RPMI7951 (cell line): ENCODE data around the gene SNX8. TPM values are rescaled to one million over a fixed set of nuclear protein-coding genes. Genes with fewer than 3 reads are reported as not detected.
"Not testable (repeated sequence)": the region's sequence is repeated elsewhere in the genome, so short reads cannot be mapped to it uniquely, and the experiment has no call there.

ENCODE experiments used
- DNase-seq: peaks from one replicate; pipeline ENCODE4 v3.0.0-alpha.2; 2012; ENCODE audit warnings: low read depth
- total RNA-seq: library from RNA; depleted of rRNA; stranded (reverse); fragments of >200 nt; shearing (Covaris generic); gene quantifications from 2 replicates; pipeline ENCODE4 v1.2.3, GENCODE V29; 2014

The SNX8 gene
- total RNA-seq, 1 experiment from 2014 or later: 8.9 TPM

GRCh38 chr7:2326951-2327350 is 12.7 kb upstream of the SNX8 start:
- no peak for DNase-seq

- DNase-seq: no peak
These were observed 10.9 kb upstream of the SNX8 start for GRCh38 chr7:2325162-2325561.

GRCh38 chr7:2321020-2321419 is 6.8 kb upstream of the SNX8 start:
- no peak for DNase-seq

- DNase-seq: no peak
These were observed 3.5 kb upstream of the SNX8 start for GRCh38 chr7:2317556-2318293.

GRCh38 chr7:2316578-2316977 is 2.3 kb upstream of the SNX8 start:
- no peak for DNase-seq

- no peak for DNase-seq
These were observed 1.5 kb upstream of the SNX8 start for GRCh38 chr7:2315787-2316186.

- DNase-seq: not testable (repeated sequence)
These were observed 802 bp upstream of the SNX8 start for GRCh38 chr7:2314956-2315530.

- peak; percentile 32 for DNase-seq
These were observed 612 bp downstream of the SNX8 start for GRCh38 chr7:2313450-2314208.

GRCh38 chr7:2312267-2312929 is 1.8 kb downstream of the SNX8 start:
- no peak for DNase-seq

- peak; percentile 96 for DNase-seq
These were observed 4.3 kb downstream of the SNX8 start for GRCh38 chr7:2309889-2310331.

GRCh38 chr7:2307690-2308107 is 6.5 kb downstream of the SNX8 start:
- no peak for DNase-seq

GRCh38 chr7:2306688-2307087 is 7.6 kb downstream of the SNX8 start:
- DNase-seq: no peak

- DNase-seq: not testable (repeated sequence)
These were observed 9.0 kb downstream of the SNX8 start for GRCh38 chr7:2305258-2305657.

GRCh38 chr7:2303520-2303919 is 10.7 kb downstream of the SNX8 start:
- not testable (repeated sequence) for DNase-seq

GRCh38 chr7:2302743-2303397 is 11.4 kb downstream of the SNX8 start:
- not testable (repeated sequence) for DNase-seq

- peak; percentile 41 for DNase-seq
These were observed 12.8 kb downstream of the SNX8 start for GRCh38 chr7:2301511-2301863.

- DNase-seq: peak; percentile 18
These were observed 14.2 kb downstream of the SNX8 start for GRCh38 chr7:2299870-2300512.

GRCh38 chr7:2299131-2299829 is 15.0 kb downstream of the SNX8 start:
- peak; percentile 92 for DNase-seq

- no peak for DNase-seq
These were observed 17.4 kb downstream of the SNX8 start for GRCh38 chr7:2296832-2297231.

- no peak for DNase-seq
These were observed 18.2 kb downstream of the SNX8 start for GRCh38 chr7:2295936-2296620.
